ENCODE results near the gene STRADB. TPM values are rescaled to one million over a fixed set of nuclear protein-coding genes. Genes with fewer than 3 reads are reported as not detected.

STRADB gene
- total and polyA plus RNA-seq, 2 experiments from 2014 or later = 35.9 to 37.1 TPM

DNA sequence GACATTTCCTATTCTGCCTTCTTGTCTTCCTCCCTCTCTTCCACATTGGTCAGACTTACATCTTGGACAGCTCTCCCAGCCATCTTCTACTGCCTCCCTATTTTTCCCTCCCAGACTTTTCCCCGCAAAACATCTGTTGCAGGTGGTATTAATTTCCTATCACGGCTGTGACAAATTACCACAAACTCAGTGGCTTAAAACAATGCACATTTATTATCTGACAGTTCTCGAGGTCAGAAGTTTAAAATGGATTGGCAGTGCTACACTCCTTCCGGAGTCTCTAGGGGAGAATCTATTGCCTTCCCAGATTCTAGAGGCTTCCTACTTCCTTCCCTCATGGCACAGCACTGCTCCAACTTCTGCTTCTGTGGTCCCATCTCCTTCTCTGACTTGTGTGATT, 33.3 kb downstream of the STRADB start:
- TF ChIP-seq JUNB (IDR thresholded peaks at IDR 0.05; ENCODE audit: unreplicated experiment) = no peak
- TF ChIP-seq, protein P1, sequence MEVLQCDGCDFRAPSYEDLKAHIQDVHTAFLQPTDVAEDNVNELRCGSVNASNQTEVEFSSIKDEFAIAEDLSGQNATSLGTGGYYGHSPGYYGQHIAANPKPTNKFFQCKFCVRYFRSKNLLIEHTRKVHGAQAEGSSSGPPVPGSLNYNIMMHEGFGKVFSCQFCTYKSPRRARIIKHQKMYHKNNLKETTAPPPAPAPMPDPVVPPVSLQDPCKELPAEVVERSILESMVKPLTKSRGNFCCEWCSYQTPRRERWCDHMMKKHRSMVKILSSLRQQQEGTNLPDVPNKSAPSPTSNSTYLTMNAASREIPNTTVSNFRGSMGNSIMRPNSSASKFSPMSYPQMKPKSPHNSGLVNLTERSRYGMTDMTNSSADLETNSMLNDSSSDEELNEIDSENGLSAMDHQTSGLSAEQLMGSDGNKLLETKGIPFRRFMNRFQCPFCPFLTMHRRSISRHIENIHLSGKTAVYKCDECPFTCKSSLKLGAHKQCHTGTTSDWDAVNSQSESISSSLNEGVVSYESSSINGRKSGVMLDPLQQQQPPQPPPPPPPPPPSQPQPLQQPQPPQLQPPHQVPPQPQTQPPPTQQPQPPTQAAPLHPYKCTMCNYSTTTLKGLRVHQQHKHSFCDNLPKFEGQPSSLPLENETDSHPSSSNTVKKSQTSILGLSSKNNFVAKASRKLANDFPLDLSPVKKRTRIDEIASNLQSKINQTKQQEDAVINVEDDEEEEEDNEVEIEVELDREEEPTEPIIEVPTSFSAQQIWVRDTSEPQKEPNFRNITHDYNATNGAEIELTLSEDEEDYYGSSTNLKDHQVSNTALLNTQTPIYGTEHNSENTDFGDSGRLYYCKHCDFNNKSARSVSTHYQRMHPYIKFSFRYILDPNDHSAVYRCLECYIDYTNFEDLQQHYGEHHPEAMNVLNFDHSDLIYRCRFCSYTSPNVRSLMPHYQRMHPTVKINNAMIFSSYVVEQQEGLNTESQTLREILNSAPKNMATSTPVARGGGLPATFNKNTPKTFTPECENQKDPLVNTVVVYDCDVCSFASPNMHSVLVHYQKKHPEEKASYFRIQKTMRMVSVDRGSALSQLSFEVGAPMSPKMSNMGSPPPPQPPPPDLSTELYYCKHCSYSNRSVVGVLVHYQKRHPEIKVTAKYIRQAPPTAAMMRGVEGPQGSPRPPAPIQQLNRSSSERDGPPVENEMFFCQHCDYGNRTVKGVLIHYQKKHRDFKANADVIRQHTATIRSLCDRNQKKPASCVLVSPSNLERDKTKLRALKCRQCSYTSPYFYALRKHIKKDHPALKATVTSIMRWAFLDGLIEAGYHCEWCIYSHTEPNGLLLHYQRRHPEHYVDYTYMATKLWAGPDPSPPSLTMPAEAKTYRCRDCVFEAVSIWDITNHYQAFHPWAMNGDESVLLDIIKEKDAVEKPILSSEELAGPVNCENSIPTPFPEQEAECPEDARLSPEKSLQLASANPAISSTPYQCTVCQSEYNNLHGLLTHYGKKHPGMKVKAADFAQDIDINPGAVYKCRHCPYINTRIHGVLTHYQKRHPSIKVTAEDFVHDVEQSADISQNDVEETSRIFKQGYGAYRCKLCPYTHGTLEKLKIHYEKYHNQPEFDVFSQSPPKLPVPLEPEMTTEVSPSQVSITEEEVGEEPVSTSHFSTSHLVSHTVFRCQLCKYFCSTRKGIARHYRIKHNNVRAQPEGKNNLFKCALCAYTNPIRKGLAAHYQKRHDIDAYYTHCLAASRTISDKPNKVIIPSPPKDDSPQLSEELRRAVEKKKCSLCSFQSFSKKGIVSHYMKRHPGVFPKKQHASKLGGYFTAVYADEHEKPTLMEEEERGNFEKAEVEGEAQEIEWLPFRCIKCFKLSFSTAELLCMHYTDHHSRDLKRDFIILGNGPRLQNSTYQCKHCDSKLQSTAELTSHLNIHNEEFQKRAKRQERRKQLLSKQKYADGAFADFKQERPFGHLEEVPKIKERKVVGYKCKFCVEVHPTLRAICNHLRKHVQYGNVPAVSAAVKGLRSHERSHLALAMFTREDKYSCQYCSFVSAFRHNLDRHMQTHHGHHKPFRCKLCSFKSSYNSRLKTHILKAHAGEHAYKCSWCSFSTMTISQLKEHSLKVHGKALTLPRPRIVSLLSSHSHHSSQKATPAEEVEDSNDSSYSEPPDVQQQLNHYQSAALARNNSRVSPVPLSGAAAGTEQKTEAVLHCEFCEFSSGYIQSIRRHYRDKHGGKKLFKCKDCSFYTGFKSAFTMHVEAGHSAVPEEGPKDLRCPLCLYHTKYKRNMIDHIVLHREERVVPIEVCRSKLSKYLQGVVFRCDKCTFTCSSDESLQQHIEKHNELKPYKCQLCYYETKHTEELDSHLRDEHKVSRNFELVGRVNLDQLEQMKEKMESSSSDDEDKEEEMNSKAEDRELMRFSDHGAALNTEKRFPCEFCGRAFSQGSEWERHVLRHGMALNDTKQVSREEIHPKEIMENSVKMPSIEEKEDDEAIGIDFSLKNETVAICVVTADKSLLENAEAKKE (CRISPR knock-in tag; IDR thresholded peaks at IDR 0.05) = no peak
- TF ChIP-seq ZNF331 (CRISPR knock-in tag; IDR thresholded peaks at IDR 0.05; ENCODE audit: low read depth) = no peak
- no peak for TF ChIP-seq CTCF (conservative IDR thresholded peaks at IDR 0.05; ENCODE audit: low read depth in 2 of 2)
- no peak for TF ChIP-seq EZH2 (IDR thresholded peaks at IDR 0.05; ENCODE audit: low read depth, unreplicated experiment)
- no peak for TF ChIP-seq ZNF114 (CRISPR knock-in tag; IDR thresholded peaks at IDR 0.05)
- no peak for TF ChIP-seq NANOG (IDR thresholded peaks at IDR 0.05; ENCODE audit: borderline replicate concordance)
- TF ChIP-seq CREB1 (CRISPR knock-in tag; IDR thresholded peaks at IDR 0.05; ENCODE audit: low read depth) = no peak
- TF ChIP-seq REST (IDR thresholded peaks at IDR 0.05; ENCODE audit: unreplicated experiment) = no peak
- TF ChIP-seq ETS1 (IDR thresholded peaks at IDR 0.05) = no peak
- TF ChIP-seq POLR2AphosphoS5 (IDR thresholded peaks at IDR 0.05; ENCODE audit: low read depth) = no peak
- no peak for TF ChIP-seq EZH2phosphoT487 (IDR thresholded peaks at IDR 0.05; ENCODE audit: unreplicated experiment)
- TF ChIP-seq STAT1 (IDR thresholded peaks at IDR 0.05; ENCODE audit: unreplicated experiment) = no peak
- peaks cover 9% of the 10 kb centered on the region; the same call in 2 of the 3 replicates for H3K9me3 Mint-ChIP-seq
- H3F3A ChIP-seq (replicated peaks; ENCODE audit: low read depth) = no peaks in the 10 kb centered on the region

More for the DNA sequence above, 33.3 kb downstream of the STRADB start:
- peaks cover 22% of the 10 kb centered on the region for H3K36me3 Mint-ChIP-seq (ENCODE audit: low read depth)
- no peak overlapping the region for H3K4me2 ChIP-seq
- peak overlapping the region; percentile 57; the same call in 1 of the 2 replicates for H3K27ac Mint-ChIP-seq
- no peak overlapping the region for H3K4me3 Mint-ChIP-seq
- no peaks in the 10 kb centered on the region for H4K20me1 ChIP-seq (replicated peaks; ENCODE audit: insufficient read depth)
- 0 out of 2 replicates have a peak, but pooled peaks cover 3% of the 10 kb centered on the region for H3K36me3 ChIP-seq (ENCODE audit: insufficient read depth)
- H3K9me2 ChIP-seq (ENCODE audit: insufficient read depth) = peaks cover 5% of the 10 kb centered on the region; the same call in 1 of the 2 replicates
- H2AFZ ChIP-seq = no peak overlapping the region
- H3K4me1 ChIP-seq (ENCODE audit: insufficient read depth) = no peaks in the 10 kb centered on the region
- no peak overlapping the region for H3K4me3 ChIP-seq
- ATAC-seq = no peak
- H3K27me3 ChIP-seq (ENCODE audit: insufficient read depth) = no peaks in the 10 kb centered on the region
- peaks cover 6% of the 10 kb centered on the region for H3K27me3 Mint-ChIP-seq (ENCODE audit: insufficient read depth, low read depth, poor library complexity)
- H3K79me2 ChIP-seq (replicated peaks; ENCODE audit: insufficient read depth) = no peaks in the 10 kb centered on the region
- H3K4me1 Mint-ChIP-seq = peaks cover 3% of the 10 kb centered on the region
- no peak for DNase-seq (ENCODE audit: low spot score)
- no peak overlapping the region for H3K27ac ChIP-seq (ENCODE audit: low read depth)
